Right renal pelvis (tissue), 4 donors: ENCODE data around the gene MAP3K6. TPM values are rescaled to one million over a fixed set of nuclear protein-coding genes. Genes with fewer than 3 reads are reported as not detected.

Experiments
- DNase-seq, 4 donors: peaks; one replicate each; pipeline ENCODE4 v3.0.0-alpha.2; 2013; ENCODE audit warnings: low read depth in 4 of 4, low spot score in 3 of 4, missing footprints in 1 of 4
- polyA plus RNA-seq, 4 donors: library from polyadenylated mRNA; unstranded; fragments of 120-200 nt; gene quantifications; one replicate each; pipeline ENCODE4 v1.2.1, GENCODE V29; 2013; ENCODE audit not compliant: insufficient read length in 4 of 4

The MAP3K6 gene
- polyA plus RNA-seq, 4 donors = 6.8 to 10.1 (median 9.6) TPM

- no peak for DNase-seq
These were observed 58.7 kb downstream of the MAP3K6 start for GRCh38 chr1:27307874-27308598.

- peak in 1 of 4 donors; percentile 33 for DNase-seq
These were observed 59.6 kb downstream of the MAP3K6 start for GRCh38 chr1:27306892-27307761.

- DNase-seq = no peak
These were observed 60.7 kb downstream of the MAP3K6 start for GRCh38 chr1:27306071-27306470.

Other genes starting within 250 kb of the MAP3K6 start
- gene SLC9A1, start 211.8 kb downstream of the MAP3K6 start, polyA plus RNA-seq = 10 to 100 TPM; 23.4 to 32.1 (median 25.0) TPM
- 10 to 100 TPM; 40.8 to 51.9 (median 44.9) TPM for gene WDTC1, start 132.3 kb downstream of the MAP3K6 start, polyA plus RNA-seq
- 10 to 100 TPM; 40.5 to 46.0 (median 42.5) TPM for gene TMEM222, start 44.8 kb downstream of the MAP3K6 start, polyA plus RNA-seq
- 10 to 100 TPM in 2 of 4 donors, 1 to 10 TPM in 2; 8.2 to 16.0 (median 10.5) TPM for gene SYTL1, start 24.9 kb downstream of the MAP3K6 start, polyA plus RNA-seq
- 1 to 10 TPM; 1.6 to 3.1 (median 2.2) TPM for gene FCN3, start 7.9 kb upstream of the MAP3K6 start, polyA plus RNA-seq
- under 1 TPM; 0.14 to 0.42 (median 0.23) TPM for gene CD164L2, start 16.4 kb upstream of the MAP3K6 start, polyA plus RNA-seq
- 1 to 10 TPM in 2 of 4 donors, under 1 TPM in 2; 0.91 to 1.0 (median 1.0) TPM for gene GPR3, start 25.7 kb upstream of the MAP3K6 start, polyA plus RNA-seq
- gene WASF2, start 123.2 kb upstream of the MAP3K6 start, polyA plus RNA-seq = 100 to 1,000 TPM; 121 to 141 (median 136) TPM
- gene AHDC1, start 237.2 kb upstream of the MAP3K6 start, polyA plus RNA-seq = 10 to 100 TPM; 39.4 to 51.5 (median 46.8) TPM